GM21367 (cell line): ENCODE results near the gene H2BK1.

Source experiments
- ATAC-seq: cut with Tn5 transposase; IDR thresholded peaks from one replicate; pipeline ENCODE4 v1.9.1; 2021; ENCODE audit not compliant: unreplicated experiment

H2BK1 gene

GRCh38 chr7:151245360-151246101, 35.2 kb upstream of the H2BK1 start:
- ATAC-seq: peak; percentile 41

GRCh38 chr7:151244841-151245346, 34.6 kb upstream of the H2BK1 start:
- ATAC-seq: no peak

GRCh38 chr7:151244196-151244840, 34.0 kb upstream of the H2BK1 start:
- ATAC-seq: no peak

- ATAC-seq: peak; percentile 25
These were observed 33.3 kb upstream of the H2BK1 start for GRCh38 chr7:151243408-151244195.

- ATAC-seq: no peak
These were observed 32.7 kb upstream of the H2BK1 start for GRCh38 chr7:151243045-151243349.

- no peak for ATAC-seq
These were observed 32.1 kb upstream of the H2BK1 start for GRCh38 chr7:151242159-151243044.

- ATAC-seq: no peak
These were observed 31.4 kb upstream of the H2BK1 start for GRCh38 chr7:151241755-151242096.

- ATAC-seq: no peak
These were observed 30.9 kb upstream of the H2BK1 start for GRCh38 chr7:151240942-151241754.

- ATAC-seq: no peak
These were observed 30.2 kb upstream of the H2BK1 start for GRCh38 chr7:151240536-151240935.

GRCh38 chr7:151239837-151240459, 29.7 kb upstream of the H2BK1 start:
- no peak for ATAC-seq

- no peak for ATAC-seq
These were observed 28.9 kb upstream of the H2BK1 start for GRCh38 chr7:151238924-151239836.

GRCh38 chr7:151238190-151238810, 28.0 kb upstream of the H2BK1 start:
- ATAC-seq: no peak

- no peak for ATAC-seq
These were observed 27.2 kb upstream of the H2BK1 start for GRCh38 chr7:151237244-151238189.

- ATAC-seq: no peak
These were observed 26.1 kb upstream of the H2BK1 start for GRCh38 chr7:151236406-151236805.

GRCh38 chr7:151235091-151235787, 25.0 kb upstream of the H2BK1 start:
- ATAC-seq: no peak

GRCh38 chr7:151233804-151234203, 23.5 kb upstream of the H2BK1 start:
- ATAC-seq: no peak
